ENCODE results near the gene NARF. TPM values are rescaled to one million over a fixed set of nuclear protein-coding genes. Genes with fewer than 3 reads are reported as not detected.

The NARF gene
- total and polyA plus RNA-seq, 2 of the 8 experiments (the other 6 are each of a cell fraction or from before 2014, with no cell fraction given), result 97.4 to 131 TPM

DNA sequence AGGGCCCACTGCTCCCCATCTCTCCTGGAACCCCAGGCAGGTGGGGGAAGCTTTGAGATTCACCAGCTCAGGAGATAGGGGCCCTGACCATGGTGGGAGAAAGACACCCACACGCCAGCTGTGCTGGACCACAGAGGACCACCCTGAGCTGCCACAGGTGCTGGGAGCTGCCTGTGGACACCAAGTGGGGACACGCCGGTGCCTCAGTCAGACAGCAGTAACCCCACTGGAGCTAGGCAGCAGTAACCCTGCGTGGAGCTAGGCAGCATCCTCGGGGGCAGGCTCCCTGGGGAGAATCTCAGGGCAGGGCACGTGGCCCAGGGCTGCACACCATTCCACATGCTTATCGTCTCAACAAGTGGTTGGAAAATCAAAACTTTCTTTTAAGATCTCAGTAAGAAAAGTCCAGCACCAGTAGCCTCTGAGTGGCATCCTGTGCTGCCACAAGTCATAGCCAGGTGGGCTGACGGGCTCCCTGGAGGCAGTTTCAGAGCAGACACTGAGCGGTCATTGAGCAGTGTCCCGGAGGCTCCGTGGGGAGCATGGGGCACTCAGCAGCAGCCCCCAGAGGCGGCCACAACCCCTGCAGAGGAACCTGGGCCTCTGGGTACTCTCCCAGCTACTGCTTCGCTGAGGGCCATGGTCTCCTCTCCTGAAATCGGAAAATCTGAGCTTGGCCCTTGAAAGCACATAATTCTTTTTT, 48.4 kb upstream of the NARF start:
- H3K4me1 ChIP-seq (replicated peaks in 1 of 4; ENCODE audit: control insufficient read depth in 3 of 4, insufficient read depth in 4 of 4, low read length in 3 of 4), result peaks cover 0 to 2% (median 0%) of the 10 kb centered on the region in 4 experiments; a peak in 1 of 7 replicates
- H3K9me3 ChIP-seq (ENCODE audit: insufficient read depth in 2 of 2, low read depth in 1 of 2, low read length in 1 of 2), result no peaks in the 10 kb centered on the region
- no peak overlapping the region for H3K14ac ChIP-seq (ENCODE audit: insufficient read length)
- no peaks in the 10 kb centered on the region for H3K23me2 ChIP-seq (ENCODE audit: low read depth, low read length)
- H2BK120ac ChIP-seq (replicated peaks; ENCODE audit: low read depth, low read length), result no peak overlapping the region
- H3K4me2 ChIP-seq (ENCODE audit: insufficient read depth in 1 of 2, low read depth in 2 of 2, low read length in 2 of 2), result no peak overlapping the region
- H3K27me3 ChIP-seq (replicated peaks in 1 of 4; ENCODE audit: control insufficient read depth in 3 of 4, extremely low read depth in 1 of 4, insufficient read depth in 3 of 4, low read length in 3 of 4), result no peaks in the 10 kb centered on the region
- H3K4ac ChIP-seq (replicated peaks; ENCODE audit: insufficient read length, low read depth, low read length), result no peak overlapping the region
- no peak for DNase-seq (ENCODE audit: low read depth in 1 of 2, low spot score in 2 of 2)
- H3K9ac ChIP-seq (replicated peaks in 1 of 4; ENCODE audit: extremely low read depth in 1 of 4, low read depth in 3 of 4, low read length in 3 of 4), result no peak overlapping the region
- H4K20me1 ChIP-seq (replicated peaks in 1 of 2; ENCODE audit: control insufficient read depth in 1 of 2, insufficient read depth in 2 of 2, low read length in 2 of 2), result peaks cover 5% of the 10 kb centered on the region in 2 experiments
- no peak overlapping the region for H2BK20ac ChIP-seq (ENCODE audit: low read length)
- H2AFZ ChIP-seq (ENCODE audit: low read length), result no peak overlapping the region
- H3K4me3 ChIP-seq (ENCODE audit: extremely low read depth in 1 of 4, insufficient read depth in 2 of 4, low read depth in 3 of 4, low read length in 4 of 4), result no peak overlapping the region
- FAIRE-seq, result no peak
- no peak overlapping the region for H3K23ac ChIP-seq (ENCODE audit: insufficient read length)
- ChIA-PET CTCF (ENCODE audit: partially characterized antibody) (interaction anchor here (0.6 to 2.2 kb wide), 8 partner anchors 11 to 203 kb away, joined by 3 to 9 read pairs (median 4); no protein-coding TSS in a partner anchor), POLR2A (ENCODE audit: partially characterized antibody) (interaction anchor here (0.6 to 0.8 kb wide), 2 partner anchors 10 to 50 kb away, joined by 3 read pairs; no protein-coding TSS in a partner anchor)
- no peak overlapping the region for H3K18ac ChIP-seq (ENCODE audit: extremely low read depth, low read length)
- WGBS, 2 experiments (ENCODE audit: extremely low coverage in 1 of 2, insufficient coverage in 1 of 2, insufficient read length in 1 of 2, insufficient replicate concordance in 2 of 2, low coverage in 1 of 2, low lambda C conversion rate in 2 of 2, missing lambda C conversion rate in 1 of 2), result 82% methylated on average over 14 of the region's 14 CpGs; no CpG with 5 or more reads in 1 of the 2 experiments
- H3K56ac ChIP-seq (replicated peaks; ENCODE audit: insufficient read length, low read depth, low read length), result no peak overlapping the region
- no peak overlapping the region for H2AK5ac ChIP-seq (ENCODE audit: low read depth, low read length)
- H3K36me3 ChIP-seq (ENCODE audit: control insufficient read depth in 2 of 4, insufficient read depth in 4 of 4, low read length in 3 of 4), result no peaks in the 10 kb centered on the region
- H2BK12ac ChIP-seq (ENCODE audit: low read depth, low read length), result no peak overlapping the region
- no peak overlapping the region for H4K5ac ChIP-seq (ENCODE audit: insufficient read length, low read depth, low read length)
- no peak overlapping the region; the same call in 1 of the 2 replicates for H3K27ac ChIP-seq (ENCODE audit: low read depth, low read length)
- no peaks in the 10 kb centered on the region for H3K79me1 ChIP-seq (ENCODE audit: low read depth, low read length)
- H4K8ac ChIP-seq (ENCODE audit: extremely low read depth, insufficient read depth, low read length), result no peak overlapping the region; the same call in 1 of the 2 replicates
- H3K79me2 ChIP-seq (ENCODE audit: control insufficient read depth in 1 of 2, insufficient read depth in 2 of 2, low read length in 2 of 2), result no peaks in the 10 kb centered on the region
- no peak overlapping the region for H4K91ac ChIP-seq (replicated peaks; ENCODE audit: insufficient read length, low read length)
- H2BK5ac ChIP-seq (ENCODE audit: low read depth, low read length), result no peak overlapping the region
- TF ChIP-seq EZH2 (IDR thresholded peaks at IDR 0.05; ENCODE audit: low read depth, low read length, severe bottlenecking) (no peak), RBBP5 (IDR thresholded peaks at IDR 0.05; ENCODE audit: borderline replicate concordance, low read depth, low read length) (no peak), SRF (IDR thresholded peaks at IDR 0.05; ENCODE audit: low read depth, low read length) (no peak), KDM4A (IDR thresholded peaks at IDR 0.05; ENCODE audit: low read depth, low read length, severe bottlenecking) (no peak), CHD2 (IDR thresholded peaks at IDR 0.05; ENCODE audit: low read length) (no peak), TEAD4 (IDR thresholded peaks at IDR 0.05; ENCODE audit: low read depth, low read length) (no peak), CREB1 (IDR thresholded peaks at IDR 0.05) (no peak)
- TF ChIP-seq, protein P1, sequence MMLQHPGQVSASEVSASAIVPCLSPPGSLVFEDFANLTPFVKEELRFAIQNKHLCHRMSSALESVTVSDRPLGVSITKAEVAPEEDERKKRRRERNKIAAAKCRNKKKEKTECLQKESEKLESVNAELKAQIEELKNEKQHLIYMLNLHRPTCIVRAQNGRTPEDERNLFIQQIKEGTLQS (IDR thresholded peaks at IDR 0.05; ENCODE audit: insufficient read depth, low read depth, low read length), result no peak
- no peak overlapping the region for H2BK15ac ChIP-seq (ENCODE audit: low read length)
